Esophagus muscularis mucosa (tissue), 4 donors: ENCODE measurements around the gene ATRIP. TPM values are rescaled to one million over a fixed set of nuclear protein-coding genes. Genes with fewer than 3 reads are reported as not detected.

Experiments used
- DNase-seq: peaks from one replicate; pipeline ENCODE4 v3.0.0-alpha.2; 2017; ENCODE audit errors: extremely low spot score
- H3K27ac ChIP-seq, 4 donors: fragments of 200-600 bp; sonication (generic); replicated peaks in 1 of 4; 1 replicate in 3 of 4; 2 replicates in 1 of 4; pipeline ENCODE4 v1.5.1; 2016 to 2019; ENCODE audit warnings: mild to moderate bottlenecking in 1 of 4
- H3K27me3 ChIP-seq, 4 donors: fragments of 200-600 bp; sonication (generic); one replicate each; pipeline versions ENCODE4 v1.5.1 to v1.6.0; 2016 to 2019
- H3K36me3 ChIP-seq, 4 donors: fragments of 200-600 bp; sonication (generic); one replicate each; pipeline ENCODE4 v1.5.1; 2016 to 2019
- H3K4me1 ChIP-seq, 4 donors: fragments of 200-600 bp; sonication (generic); one replicate each; pipeline ENCODE4 v1.5.1; 2016 to 2019
- H3K4me3 ChIP-seq, 4 donors: fragments of 200-600 bp; sonication (generic); 1 replicate in 2 of 4; 2 replicates in 2 of 4; pipeline ENCODE4 v1.5.1; 2016 to 2019; ENCODE audit warnings: mild to moderate bottlenecking in 4 of 4, moderate library complexity in 1 of 4
- H3K9me3 ChIP-seq, 4 donors: fragments of 200-600 bp; sonication (generic); 1 replicate in 3 of 4; 2 replicates in 1 of 4; pipeline ENCODE4 v1.5.1; 2016 to 2019
- CTCF ChIP-seq, 3 experiments: fragments of 200-600 bp in 2 of 3; fragments of 450-650 bp in 1 of 3; sonication (generic) in 2 of 3; IDR thresholded peaks; one replicate each; pipeline ENCODE4 v1.5.1; 2017 to 2019; ENCODE audit warnings: antibody characterized with exemption in 3 of 3, mild to moderate bottlenecking in 2 of 3, moderate library complexity in 1 of 3
- EP300 ChIP-seq: sonication (generic); formaldehyde crosslinking; IDR thresholded peaks from one replicate; pipeline ENCODE4 v1.6.1; 2017; ENCODE audit warnings: antibody characterized with exemption
- POLR2A ChIP-seq: fragments of 450-650 bp; IDR thresholded peaks from one replicate; pipeline ENCODE4 v1.6.1; 2017; ENCODE audit warnings: antibody characterized with exemption, moderate library complexity, mild to moderate bottlenecking, low read depth
- POLR2AphosphoS5 ChIP-seq, 2 donors: sonication (generic); formaldehyde crosslinking; IDR thresholded peaks; one replicate each; pipeline ENCODE4 v1.6.1; 2017; ENCODE audit warnings: antibody characterized with exemption in 2 of 2
- WGBS: methylation state at CpG from one replicate; pipeline ENCODE4 v1.1.5; 2018; 5-methylcytosine and 5-hydroxymethylcytosine counted together
- intact Hi-C: fragments of 100-400 bp; cut with DNase I; formaldehyde crosslinking; loops from one replicate; pipeline ENCODE4 v1.15.1; 2023
- total RNA-seq, 4 donors: library from RNA; depleted of rRNA; stranded (reverse); fragments of >200 nt; gene quantifications; one replicate each; pipeline versions ENCODE4 v1.1.0 to v1.2.1, GENCODE V29; 2016

Gene ATRIP
- total RNA-seq, 4 donors from 2014 or later, result 4.2 to 8.5 (median 5.3) TPM

GRCh38 chr3:48436477-48436787, 10.1 kb upstream of the ATRIP start:
- no peak for DNase-seq
- 0% methylated on average over 1 of the region's 1 CpG for WGBS
- Histone ChIP-seq H3K36me3 (peaks cover 0 to 17% (median 15%) of the 10 kb centered on the region in 4 donors), H3K9me3 (no peaks in the 10 kb centered on the region), H3K27ac (peak overlapping the region; percentile 93 to 99 (median 98)), H3K4me1 (peaks cover 42 to 66% (median 64%) of the 10 kb centered on the region in 4 donors), H3K27me3 (no peaks in the 10 kb centered on the region), H3K4me3 (no peak overlapping the region)
- TF ChIP-seq EP300 (no peak), POLR2A (no peak), CTCF (IDR thresholded peaks at IDR 0.05) (no peak), POLR2AphosphoS5 (IDR thresholded peaks at IDR 0.05) (no peak)
- intact Hi-C loops, result loop anchor here (2.0 kb wide), 1 partner anchor 164 kb away; no protein-coding TSS in a partner anchor

- peak overlapping the region in 2 of 4 donors; percentile 98 to 99 for H3K27ac ChIP-seq
- no peaks in the 10 kb centered on the region for H3K27me3 ChIP-seq
- TF ChIP-seq POLR2AphosphoS5 (IDR thresholded peaks at IDR 0.05) (no peak), CTCF (IDR thresholded peaks at IDR 0.05) (no peak), EP300 (no peak)
- H3K9me3 ChIP-seq, result no peaks in the 10 kb centered on the region
- DNase-seq, result no peak
- intact Hi-C loops, result loop anchor here (2.0 kb wide), 1 partner anchor 164 kb away; no protein-coding TSS in a partner anchor
- peaks cover 3 to 20% (median 17%) of the 10 kb centered on the region in 4 donors for H3K36me3 ChIP-seq
- H3K4me1 ChIP-seq, result peaks cover 47 to 67% (median 65%) of the 10 kb centered on the region in 4 donors
- no peak overlapping the region for H3K4me3 ChIP-seq
- WGBS, result 88% methylated on average over 7 of the region's 7 CpGs
These were observed 9.7 kb upstream of the ATRIP start for GRCh38 chr3:48436855-48437254.

DNA sequence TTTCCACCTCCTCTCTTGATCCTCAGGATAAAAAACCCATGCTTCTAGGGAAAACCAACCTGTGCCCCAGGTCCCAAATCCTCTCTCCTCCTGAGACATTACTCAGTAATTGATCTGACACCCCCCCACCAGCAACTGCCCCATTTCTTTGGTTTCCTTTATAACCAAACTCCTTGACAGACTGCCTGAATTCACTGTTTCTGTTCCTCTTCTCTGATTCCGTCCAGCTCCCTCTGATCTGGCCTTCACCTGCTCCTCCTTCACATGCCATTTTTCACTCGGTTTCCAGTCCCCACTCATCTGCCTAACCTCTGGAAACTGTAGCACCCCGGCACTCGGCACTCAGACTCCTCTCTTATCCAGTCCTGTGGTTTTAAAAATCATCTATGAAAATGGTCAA, 8.7 kb upstream of the ATRIP start:
- WGBS, result 82% methylated on average over 4 of the region's 4 CpGs
- H3K9me3 ChIP-seq, result no peaks in the 10 kb centered on the region
- no peak for DNase-seq
- H3K27ac ChIP-seq, result no peak overlapping the region
- TF ChIP-seq POLR2A (no peak), EP300 (no peak), POLR2AphosphoS5 (IDR thresholded peaks at IDR 0.05) (no peak), CTCF (IDR thresholded peaks at IDR 0.05) (no peak)
- no peaks in the 10 kb centered on the region for H3K27me3 ChIP-seq
- H3K4me1 ChIP-seq, result peaks cover 48 to 66% (median 65%) of the 10 kb centered on the region in 4 donors
- intact Hi-C loops, result loop anchor here (2.0 kb wide), 1 partner anchor 165 kb away; no protein-coding TSS in a partner anchor
- peaks cover 5 to 23% (median 14%) of the 10 kb centered on the region in 4 donors for H3K36me3 ChIP-seq
- H3K4me3 ChIP-seq, result no peak overlapping the region

DNA sequence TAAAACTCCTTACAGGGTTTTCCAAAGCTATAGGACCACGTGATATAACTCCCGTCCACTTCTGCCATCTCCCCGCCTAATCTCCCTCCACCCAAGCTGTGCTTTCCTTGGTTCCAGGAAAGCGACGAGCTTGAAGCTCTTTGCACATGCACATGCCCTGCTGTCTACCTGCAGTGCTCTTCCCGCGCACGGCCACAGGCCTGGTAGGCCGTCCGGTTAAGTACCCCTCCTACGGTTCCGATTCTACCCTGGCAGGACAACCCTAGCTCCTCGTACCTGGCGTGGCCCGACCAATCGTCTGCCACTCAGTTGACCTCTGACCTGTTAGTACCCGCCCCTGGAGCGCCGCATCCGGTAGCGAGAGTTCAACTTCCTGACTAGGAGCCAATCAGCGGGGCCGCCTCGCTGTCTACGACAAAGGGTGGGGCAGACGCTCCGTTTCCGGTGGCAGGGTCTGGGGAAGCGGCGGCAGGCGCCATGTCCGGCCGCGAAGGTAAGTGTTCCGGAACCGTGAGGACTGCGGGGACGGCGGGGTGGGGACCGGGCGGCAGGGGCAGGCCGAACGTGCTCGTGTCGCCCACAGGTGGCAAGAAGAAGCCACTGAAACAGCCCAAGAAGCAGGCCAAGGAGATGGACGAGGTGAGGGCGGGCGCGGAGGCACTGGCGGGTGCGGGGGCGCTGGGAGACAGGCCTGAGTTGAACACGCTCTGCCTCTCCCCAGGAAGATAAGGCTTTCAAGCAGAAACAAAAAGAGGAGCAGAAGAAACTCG, 6.5 kb upstream of the ATRIP start, which contains the start of the genes CCDC51 and TMA7:
Gene CCDC51 (minus strand): TSS at position 300 of the 770 bp plus-strand sequence. CDS start 4,991 bp downstream, outside the sequence.
Gene TMA7 (plus strand): TSS at position 438 of the 770 bp plus-strand sequence. CDS start 40 bp downstream, at position 478.
- intact Hi-C loops, result loop anchor here (10.0 kb wide), 1 partner anchor 65 kb away; the partner anchor contains the start of gene SHISA5
- Histone ChIP-seq H3K27me3 (no peaks in the 10 kb centered on the region), H3K27ac (peak within 1 kb of the TSS; percentile 91 to 95 (median 92)), H3K9me3 (no peaks in the 10 kb centered on the region), H3K4me3 (peak within 1 kb of the TSS; percentile 76 to 87 (median 79)), H3K4me1 (peaks cover 33 to 45% (median 43%) of the 10 kb centered on the region in 4 donors), H3K36me3 (peaks cover 15 to 36% (median 24%) of the 10 kb centered on the region in 4 donors)
- TF ChIP-seq POLR2AphosphoS5 (IDR thresholded peaks at IDR 0.05) (peak; percentile 98 to 99), CTCF (IDR thresholded peaks at IDR 0.05) (no peak), EP300 (no peak), POLR2A (peak; percentile 91)
- WGBS, result under 1% methylated on average over 39 of the region's 54 CpGs
- peak; percentile 100 for DNase-seq
